H9 (cell line): ENCODE measurements around the gene TRERF1. TPM values are rescaled to one million over a fixed set of nuclear protein-coding genes. Genes with fewer than 3 reads are reported as not detected.

Source experiments
- DNase-seq: peaks from one replicate; pipeline ENCODE4 v3.0.0-alpha.2; 2017
- H2AFZ ChIP-seq: one replicate; pipeline ENCODE4 v1.6.1; 2013; ENCODE audit warnings: mild to moderate bottlenecking, low read length, control low read depth, moderate library complexity
- H2AK5ac ChIP-seq: 2 replicates; pipeline ENCODE4 v1.6.1; 2013; ENCODE audit warnings: low read length, control low read depth, mixed read lengths; ENCODE audit not compliant: insufficient read length
- H2BK120ac ChIP-seq: one replicate; pipeline ENCODE4 v1.6.1; 2013; ENCODE audit warnings: low read depth, mild to moderate bottlenecking, low read length, control low read depth, inconsistent platforms; ENCODE audit not compliant: poor library complexity, severe bottlenecking
- H2BK12ac ChIP-seq: 2 replicates; pipeline ENCODE4 v1.6.1; 2013; ENCODE audit warnings: low read length, control low read depth, mixed read lengths, low read depth; ENCODE audit not compliant: insufficient read length
- H2BK15ac ChIP-seq: 2 replicates; pipeline ENCODE4 v1.6.1; 2013; ENCODE audit warnings: low read depth, low read length, control low read depth
- H2BK20ac ChIP-seq: one replicate; pipeline ENCODE4 v1.6.1; 2013; ENCODE audit warnings: low read depth, mild to moderate bottlenecking, low read length, control low read depth, inconsistent platforms; ENCODE audit not compliant: poor library complexity, severe bottlenecking
- H2BK5ac ChIP-seq: 2 replicates; pipeline ENCODE4 v1.6.1; 2013; ENCODE audit warnings: low read length, control low read depth, mixed read lengths; ENCODE audit not compliant: insufficient read length
- H3K14ac ChIP-seq: 2 replicates; pipeline ENCODE4 v1.6.1; 2013; ENCODE audit warnings: low read length, control low read depth; ENCODE audit not compliant: insufficient read depth
- H3K18ac ChIP-seq: 2 replicates; pipeline ENCODE4 v1.6.1; 2013; ENCODE audit warnings: low read depth, mild to moderate bottlenecking, mixed read lengths, low read length, control low read depth; ENCODE audit not compliant: insufficient read length
- H3K23ac ChIP-seq: 2 replicates; pipeline ENCODE4 v1.6.1; 2013; ENCODE audit warnings: low read length, control low read depth, mixed read lengths, low read depth; ENCODE audit not compliant: insufficient read length
- H3K23me2 ChIP-seq: 2 replicates; pipeline ENCODE4 v1.6.1; 2013; ENCODE audit warnings: low read depth, mild to moderate bottlenecking, mixed read lengths, low read length, control low read depth; ENCODE audit not compliant: insufficient read length, poor library complexity, severe bottlenecking
- H3K27ac ChIP-seq: 2 replicates; pipeline ENCODE4 v1.5.1; 2013; ENCODE audit warnings: low read length, control low read depth, mixed read lengths, low read depth; ENCODE audit not compliant: insufficient read length
- H3K27me3 ChIP-seq: 2 replicates; pipeline ENCODE4 v1.6.1; 2013; ENCODE audit warnings: low read length, control low read depth, inconsistent platforms; ENCODE audit not compliant: insufficient read depth
- H3K4ac ChIP-seq: 2 replicates; pipeline ENCODE4 v1.6.1; 2013; ENCODE audit warnings: low read depth, mild to moderate bottlenecking, control low read depth, inconsistent platforms, low read length, moderate library complexity
- H3K4me1 ChIP-seq: 2 replicates; pipeline ENCODE4 v1.6.1; 2013; ENCODE audit warnings: low read length, control low read depth, inconsistent platforms; ENCODE audit not compliant: insufficient read depth
- H3K4me2 ChIP-seq: 2 replicates; pipeline ENCODE4 v1.6.1; 2013; ENCODE audit warnings: low read length, control low read depth, mixed read lengths; ENCODE audit not compliant: insufficient read length, insufficient read depth
- H3K56ac ChIP-seq: 2 replicates; pipeline ENCODE4 v1.6.1; 2013; ENCODE audit warnings: low read depth, mild to moderate bottlenecking, mixed read lengths, low read length, control low read depth; ENCODE audit not compliant: insufficient read length
- H3K79me1 ChIP-seq: 2 replicates; pipeline ENCODE4 v1.6.1; 2013; ENCODE audit warnings: low read depth, mild to moderate bottlenecking, moderate library complexity, low read length, control low read depth, inconsistent platforms; ENCODE audit not compliant: insufficient read depth, poor library complexity, severe bottlenecking
- H3K79me2 ChIP-seq: 2 replicates; pipeline ENCODE4 v1.6.1; 2013; ENCODE audit warnings: low read length, control low read depth, inconsistent platforms; ENCODE audit not compliant: insufficient read depth
- H3K9ac ChIP-seq: 2 replicates; pipeline ENCODE4 v1.6.1; 2013; ENCODE audit warnings: low read length, control low read depth, mixed read lengths; ENCODE audit not compliant: insufficient read length; ENCODE audit errors: extremely low read depth
- H3K9me3 ChIP-seq: one replicate; pipeline ENCODE4 v1.6.1; 2013; ENCODE audit warnings: low read depth, low read length, inconsistent platforms; ENCODE audit not compliant: control insufficient read depth
- H3T11ph ChIP-seq: one replicate; pipeline ENCODE4 v1.6.1; 2013; ENCODE audit warnings: mild to moderate bottlenecking, low read length, control low read depth, inconsistent platforms
- H4K20me1 ChIP-seq: one replicate; pipeline ENCODE4 v1.6.1; 2013; ENCODE audit not compliant: control insufficient read depth, insufficient read length, insufficient read depth
- H4K5ac ChIP-seq: 2 replicates; pipeline ENCODE4 v1.6.1; 2013; ENCODE audit warnings: low read depth, mild to moderate bottlenecking, mixed read lengths, low read length, control low read depth; ENCODE audit not compliant: insufficient read length
- H4K8ac ChIP-seq: replicated peaks from 2 replicates; pipeline ENCODE4 v1.6.1; 2013; ENCODE audit warnings: low read length, control low read depth, mixed read lengths, low read depth; ENCODE audit not compliant: insufficient read length
- H4K91ac ChIP-seq: 2 replicates; pipeline ENCODE4 v1.6.1; 2013; ENCODE audit warnings: low read depth, mild to moderate bottlenecking, moderate library complexity, mixed read lengths, low read length, control low read depth; ENCODE audit not compliant: insufficient read length
- H3K27ac Mint-ChIP-seq, 3 experiments: 2 replicates in 2 of 3; 3 replicates in 1 of 3; pipeline ENCODE4 v1.8.0; 2020 to 2021; ENCODE audit warnings: mixed read lengths in 3 of 3, mild to moderate bottlenecking in 1 of 3, moderate library complexity in 1 of 3
- H3K27me3 Mint-ChIP-seq: 2 replicates; pipeline ENCODE4 v1.8.0; 2021; ENCODE audit warnings: low read depth, mild to moderate bottlenecking, moderate library complexity, mixed read lengths
- H3K36me3 Mint-ChIP-seq, 3 experiments: 2 replicates in 2 of 3; 3 replicates in 1 of 3; pipeline ENCODE4 v1.8.0; 2020 to 2021; ENCODE audit warnings: low read depth in 3 of 3, mixed read lengths in 3 of 3; ENCODE audit not compliant: insufficient read depth in 1 of 3
- H3K4me1 Mint-ChIP-seq, 2 experiments: 2 replicates each; pipeline ENCODE4 v1.8.0; 2020; ENCODE audit warnings: mixed read lengths in 2 of 2
- H3K4me3 Mint-ChIP-seq, 2 experiments: 2 replicates in 1 of 2; 3 replicates in 1 of 2; pipeline ENCODE4 v1.8.0; 2020 to 2021; ENCODE audit warnings: mild to moderate bottlenecking in 2 of 2, mixed read lengths in 2 of 2, moderate library complexity in 1 of 2
- H3K9me3 Mint-ChIP-seq, 2 experiments: 2 replicates in 1 of 2; 3 replicates in 1 of 2; pipeline ENCODE4 v1.8.0; 2020; ENCODE audit warnings: mild to moderate bottlenecking in 2 of 2, mixed read lengths in 2 of 2, moderate library complexity in 1 of 2
- CTCF ChIP-seq: fragments of 200-600 bp; sonication (generic); conservative IDR thresholded peaks from 3 replicates; pipeline ENCODE4 v1.8.0; 2021; ENCODE audit warnings: antibody characterized with exemption, mild to moderate bottlenecking
- WGBS: extraction: QIAGEN DNeasy Blood & Tissue Kit; methylation state at CpG from one replicate; pipeline ENCODE4 v1.1.7; 2013; ENCODE audit warnings: missing lambda C conversion rate, low lambda C conversion rate, mixed read lengths; ENCODE audit not compliant: insufficient read length; ENCODE audit errors: extremely low coverage; 5-methylcytosine and 5-hydroxymethylcytosine counted together
- total RNA-seq: library from RNA; stranded (reverse); gene quantifications from 2 replicates; pipeline ENCODE4 v1.2.1, GENCODE V29; 2021

TRERF1 gene
- total RNA-seq, 1 experiment from 2014 or later = 19.7 TPM

- no peaks in the 10 kb centered on the region for H3K9me3 Mint-ChIP-seq
- peaks cover 0 to 3% (median 2%) of the 10 kb centered on the region in 3 experiments; a peak in 2 of 7 replicates for H3K36me3 Mint-ChIP-seq
- Histone ChIP-seq H3K27ac (no peak overlapping the region), H3K23ac (no peak overlapping the region), H3K4me1 (no peaks in the 10 kb centered on the region), H2BK15ac (no peak overlapping the region), H4K20me1 (peaks cover 2% of the 10 kb centered on the region), H2AFZ (no peak overlapping the region), H3K18ac (no peak overlapping the region), H3K9ac (no peak overlapping the region), H3T11ph (no peak overlapping the region), H2BK12ac (no peak overlapping the region), H3K79me1 (peaks cover 11% of the 10 kb centered on the region), H3K27me3 (no peaks in the 10 kb centered on the region), H3K14ac (no peak overlapping the region), H2AK5ac (no peak overlapping the region), H2BK5ac (no peak overlapping the region), H3K4me2 (no peak overlapping the region), H3K56ac (no peak overlapping the region), H3K9me3 (no peaks in the 10 kb centered on the region), H3K79me2 (peaks cover 19% of the 10 kb centered on the region; the same call in 1 of the 2 replicates), H4K8ac (no peak overlapping the region), H4K5ac (no peak overlapping the region), H2BK20ac (no peak overlapping the region), H3K23me2 (no peaks in the 10 kb centered on the region), H4K91ac (no peak overlapping the region), H3K4ac (no peak overlapping the region), H2BK120ac (no peak overlapping the region)
- no peak overlapping the region for H3K4me3 Mint-ChIP-seq
- TF ChIP-seq CTCF = peak; percentile 55
- no peaks in the 10 kb centered on the region for H3K27me3 Mint-ChIP-seq
- peaks cover 36 to 50% of the 10 kb centered on the region in 2 experiments for H3K4me1 Mint-ChIP-seq
- H3K27ac Mint-ChIP-seq = peak overlapping the region in 1 of 3 experiments; percentile 1; a peak in 1 of 7 replicates
- WGBS = no CpG with 5 or more reads among the region's 3 CpGs
- DNase-seq = peak; percentile 38
These were observed 55.0 kb downstream of the TRERF1 start for GRCh38 chr6:42396720-42397119.
